SK-N-SH (cell line): Measurements from ENCODE around the gene C11orf42. TPM values are rescaled to one million over a fixed set of nuclear protein-coding genes. Genes with fewer than 3 reads are reported as not detected.
A peak's percentile ranks its signal among the peaks of the same experiment; 100 is the strongest.

ENCODE experiments used
- CTCF ChIA-PET: fragments of 300-600, 350-600 bp; formaldehyde crosslinking; extraction: SDS; loops from one replicate; lab custom pipeline; 2021; lab: Yijun Ruan, JAX
- POLR2A ChIA-PET: fragments of 350-600 bp; sonication (Branson Sonifier 250); formaldehyde crosslinking; extraction: SDS; loops from one replicate; lab custom pipeline; 2020; ENCODE audit warnings: antibody characterized with exemption, inconsistent platforms; lab: Yijun Ruan, JAX
- DNase-seq: peaks from one replicate; pipeline ENCODE4 v3.0.0; 2012
- H2AFZ ChIP-seq: fragments of 200-600 bp; sonication (generic); 2 replicates; pipeline ENCODE4 v1.8.1; 2016; ENCODE audit warnings: antibody characterized with exemption, mild to moderate bottlenecking, low read depth
- H3F3A ChIP-seq: fragments of 200-600 bp; sonication (generic); replicated peaks from 2 replicates; pipeline ENCODE3; 2016; ENCODE audit warnings: antibody characterized with exemption, mild to moderate bottlenecking; ENCODE audit not compliant: insufficient read depth
- H3K27ac ChIP-seq, 2 experiments: fragments of 200-500 bp in 1 of 2; fragments of 200-600 bp in 1 of 2; sonication (Bioruptor generic) in 1 of 2; sonication (generic), shearing (Covaris generic) in 1 of 2; 2 replicates each; pipeline versions ENCODE4 v1.5.1 to v1.6.1; 2014 to 2016; ENCODE audit warnings: low read depth in 2 of 2, inconsistent platforms in 1 of 2, low read length in 1 of 2, mild to moderate bottlenecking in 1 of 2, mixed read lengths in 1 of 2
- H3K27me3 ChIP-seq: fragments of 200-600 bp; sonication (generic), shearing (Covaris generic); 2 replicates; pipeline ENCODE4 v1.6.1; 2016; ENCODE audit warnings: mixed run types; ENCODE audit not compliant: insufficient read depth
- H3K36me3 ChIP-seq, 2 experiments: fragments of 200-500 bp in 1 of 2; fragments of 200-600 bp in 1 of 2; sonication (Bioruptor generic) in 1 of 2; sonication (generic) in 1 of 2; replicated peaks in 1 of 2; 2 replicates each; pipeline versions ENCODE3 to v1.5.1; 2014 to 2016; ENCODE audit warnings: low read length in 1 of 2, mild to moderate bottlenecking in 1 of 2; ENCODE audit not compliant: insufficient read depth in 2 of 2, control insufficient read depth in 1 of 2
- H3K4me1 ChIP-seq, 2 experiments: fragments of 200-500 bp in 1 of 2; fragments of 200-600 bp in 1 of 2; sonication (Bioruptor generic) in 1 of 2; sonication (generic), shearing (Covaris generic) in 1 of 2; 2 replicates each; pipeline versions ENCODE4 v1.5.1 to v1.6.1; 2014 to 2016; ENCODE audit warnings: low read depth in 1 of 2, low read length in 1 of 2, mixed run types in 1 of 2; ENCODE audit not compliant: insufficient read depth in 2 of 2, control insufficient read depth in 1 of 2
- H3K4me2 ChIP-seq: fragments of 200-600 bp; sonication (generic), shearing (Covaris generic); 2 replicates; pipeline ENCODE4 v1.6.1; 2017; ENCODE audit warnings: mixed run types
- H3K4me3 ChIP-seq, 2 experiments: fragments of 200-500 bp in 1 of 2; fragments of 200-600 bp in 1 of 2; sonication (Bioruptor generic) in 1 of 2; sonication (generic), shearing (Covaris generic) in 1 of 2; 2 replicates each; pipeline versions ENCODE4 v1.5.1 to v1.8.1; 2014 to 2016; ENCODE audit warnings: low read depth in 2 of 2, inconsistent platforms in 1 of 2, low read length in 1 of 2, mild to moderate bottlenecking in 1 of 2, mixed read lengths in 1 of 2, moderate library complexity in 1 of 2
- H3K79me2 ChIP-seq: fragments of 200-600 bp; sonication (generic); 2 replicates; pipeline ENCODE4 v1.8.1; 2017; ENCODE audit warnings: mild to moderate bottlenecking; ENCODE audit not compliant: insufficient read depth
- H3K9ac ChIP-seq: fragments of 200-600 bp; sonication (generic); 2 replicates; pipeline ENCODE4 v1.6.1; 2017; ENCODE audit warnings: mixed run types
- H3K9me2 ChIP-seq: fragments of 200-600 bp; sonication (generic); 2 replicates; pipeline ENCODE4 v1.6.1; 2017; ENCODE audit warnings: mixed run types
- H3K9me3 ChIP-seq: fragments of 200-600 bp; sonication (generic); 2 replicates; pipeline ENCODE4 v1.6.1; 2017; ENCODE audit warnings: mixed run types, mild to moderate bottlenecking, moderate library complexity
- H4K20me1 ChIP-seq: fragments of 200-600 bp; sonication (generic); 2 replicates; pipeline ENCODE4 v1.6.1; 2017; ENCODE audit warnings: mild to moderate bottlenecking, mixed run types; ENCODE audit not compliant: insufficient read depth
- CHD2 ChIP-seq: fragments of 150-350 bp; IDR thresholded peaks from 2 replicates; pipeline ENCODE4 v1.6.1; 2018; ENCODE audit warnings: low read length; ENCODE audit not compliant: partially characterized antibody
- EP300 ChIP-seq, 2 experiments: IDR thresholded peaks; 2 replicates each; pipeline versions ENCODE4 v1.4.0 to v1.6.1; 2012; ENCODE audit warnings: borderline replicate concordance in 1 of 2, low read depth in 1 of 2, low read length in 1 of 2
- EZH2phosphoT487 ChIP-seq: fragments of 200-600 bp; sonication (generic); IDR thresholded peaks from 2 replicates; pipeline ENCODE4 v1.6.1; 2017; ENCODE audit warnings: low read depth, mixed run types, mild to moderate bottlenecking, antibody characterized with exemption, moderate library complexity, borderline replicate concordance
- FOSL2 ChIP-seq: IDR thresholded peaks from 2 replicates; pipeline ENCODE4 v1.4.0; 2012; ENCODE audit warnings: low read depth, mild to moderate bottlenecking, moderate library complexity, borderline replicate concordance
- FOXM1 ChIP-seq: IDR thresholded peaks from 2 replicates; pipeline ENCODE4 v1.4.0; 2012; ENCODE audit warnings: low read depth, mild to moderate bottlenecking
- GABPA ChIP-seq: IDR thresholded peaks from 2 replicates; pipeline ENCODE4 v1.4.0; 2012; ENCODE audit warnings: low read depth, mild to moderate bottlenecking
- JUND ChIP-seq: IDR thresholded peaks from 2 replicates; pipeline ENCODE4 v1.4.0; 2012
- NFIC ChIP-seq: IDR thresholded peaks from 2 replicates; pipeline ENCODE4 v1.4.0; 2012; ENCODE audit warnings: borderline replicate concordance
- NRF1 ChIP-seq: IDR thresholded peaks from 2 replicates; pipeline ENCODE4 v1.6.1; 2012; ENCODE audit warnings: low read depth, mild to moderate bottlenecking, low read length
- RAD21 ChIP-seq: IDR thresholded peaks from 2 replicates; pipeline ENCODE4 v1.6.1; 2012; ENCODE audit warnings: mild to moderate bottlenecking, low read length
- RCOR1 ChIP-seq: fragments of 150-350 bp; IDR thresholded peaks from 2 replicates; pipeline ENCODE4 v1.6.1; 2017; ENCODE audit warnings: antibody characterized with exemption, low read length
- RXRA ChIP-seq: IDR thresholded peaks from 2 replicates; pipeline ENCODE4 v1.4.0; 2012; ENCODE audit warnings: low read depth, mild to moderate bottlenecking, borderline replicate concordance
- USF1 ChIP-seq: IDR thresholded peaks from 2 replicates; pipeline ENCODE4 v1.4.0; 2012; ENCODE audit warnings: low read depth, borderline replicate concordance
- WGBS: methylation state at CpG from one replicate; pipeline ENCODE4 v1.1.6; 2017; ENCODE audit warnings: low lambda C conversion rate; 5-methylcytosine and 5-hydroxymethylcytosine counted together
- polyA plus RNA-seq, 3 experiments: library from polyadenylated mRNA; depleted of rRNA; stranded (reverse); fragments of >200 nt; gene quantifications; 2 replicates each; pipeline ENCODE4 v1.2.3, GENCODE V29; 2012

C11orf42 gene
- polyA plus RNA-seq, 1 of the 3 experiments (the other 2 are of a cell fraction): not detected

- Histone ChIP-seq H3K9ac (no peak overlapping the region), H3K4me1 (no peaks in the 10 kb centered on the region; a peak in 1 of 4 replicates), H3K36me3 (no peaks in the 10 kb centered on the region), H3F3A (no peaks in the 10 kb centered on the region)
- ChIA-PET POLR2A (no interaction called here), CTCF (interaction anchor here (1.1 to 5.6 kb wide), 15 partner anchors 9 to 127 kb away, joined by 3 to 82 read pairs (median 11); partner anchors contain the start of genes CCKBR and CNGA4)
- 65% methylated on average over 4 of the region's 6 CpGs for WGBS
- TF ChIP-seq EP300 (IDR thresholded peaks at IDR 0.05; ENCODE audit: borderline replicate concordance in 1 of 2, low read depth in 1 of 2, low read length in 1 of 2) (no peak), EZH2phosphoT487 (no peak), CHD2 (no peak), NFIC (no peak), RCOR1 (no peak), JUND (no peak), FOXM1 (no peak)
- TF ChIP-seq, all 33 proteins: peak for 0
- Histone ChIP-seq H4K20me1 (no peaks in the 10 kb centered on the region), H3K27ac (no peak overlapping the region), H3K79me2 (no peaks in the 10 kb centered on the region), H3K4me2 (no peak overlapping the region), H3K9me3 (no peaks in the 10 kb centered on the region), H3K4me3 (no peak overlapping the region), H2AFZ (no peak overlapping the region), H3K27me3 (peaks cover 16% of the 10 kb centered on the region; the same call in 1 of the 2 replicates), H3K9me2 (no peaks in the 10 kb centered on the region)
- no peak for DNase-seq
Measured at GRCh38 chr11:6251990-6252473, 46.7 kb downstream of the C11orf42 start.

DNA sequence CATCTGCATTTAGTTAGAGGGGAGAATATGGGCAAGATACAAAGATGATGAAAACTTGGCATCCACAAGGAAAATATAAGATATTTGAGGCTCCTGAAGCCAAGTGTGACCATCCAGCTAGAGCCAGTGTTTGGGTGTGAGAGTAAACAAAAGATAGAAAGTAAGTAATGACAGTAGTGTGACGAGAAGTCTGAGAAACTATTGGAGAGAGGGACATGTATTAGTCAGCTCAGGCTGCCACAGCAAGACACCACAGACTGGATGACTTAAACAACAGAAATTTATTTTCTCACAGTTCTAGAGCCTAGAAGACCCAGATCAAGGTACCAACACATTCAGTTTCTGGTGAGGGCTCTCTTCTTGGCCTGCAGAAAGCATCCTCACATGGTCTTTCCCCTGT lies 47.8 kb downstream of the C11orf42 start:
- Histone ChIP-seq H3F3A (no peaks in the 10 kb centered on the region), H3K27me3 (peaks cover 27% of the 10 kb centered on the region; the same call in 1 of the 2 replicates), H4K20me1 (no peaks in the 10 kb centered on the region), H3K4me3 (no peak overlapping the region), H2AFZ (no peak overlapping the region), H3K9me3 (no peaks in the 10 kb centered on the region), H3K79me2 (no peaks in the 10 kb centered on the region), H3K27ac (no peak overlapping the region), H3K4me1 (no peaks in the 10 kb centered on the region; a peak in 1 of 4 replicates), H3K36me3 (no peaks in the 10 kb centered on the region), H3K4me2 (no peak overlapping the region), H3K9me2 (no peaks in the 10 kb centered on the region), H3K9ac (no peak overlapping the region)
- ChIA-PET POLR2A (no interaction called here), CTCF (interaction anchor here (1.1 to 5.6 kb wide), 5 partner anchors 17 to 126 kb away, joined by 3 to 82 read pairs (median 11); no protein-coding TSS in a partner anchor)
- 27% methylated on average over 1 of the region's 1 CpG for WGBS
- no peak for DNase-seq
- TF ChIP-seq GABPA: no peak

DNA sequence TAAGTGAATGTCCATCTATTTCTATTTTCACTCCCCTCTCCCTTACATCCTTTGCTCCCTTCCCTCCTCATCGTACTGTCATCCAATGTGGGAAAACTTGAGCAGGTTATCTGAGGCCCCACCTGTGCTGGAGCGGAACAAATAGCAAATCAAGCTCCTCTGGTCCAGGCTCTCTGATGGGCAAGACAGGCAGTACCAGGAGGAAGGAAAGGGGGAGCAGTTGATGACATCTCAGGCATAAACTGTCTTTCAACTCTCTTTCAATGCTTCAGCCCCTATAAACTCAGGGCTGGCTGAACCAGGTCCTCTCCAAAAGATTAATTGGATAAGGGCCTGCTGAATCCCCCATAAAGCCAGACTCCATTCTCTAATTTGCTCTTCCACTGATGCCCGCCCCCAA lies 52.8 kb downstream of the C11orf42 start:
- Histone ChIP-seq H3K79me2 (no peaks in the 10 kb centered on the region), H3K4me3 (no peak overlapping the region), H3K36me3 (no peaks in the 10 kb centered on the region), H3K4me2 (peak overlapping the region; percentile 71; the same call in 1 of the 2 replicates), H3K9me3 (no peaks in the 10 kb centered on the region), H4K20me1 (no peaks in the 10 kb centered on the region), H2AFZ (no peak overlapping the region), H3F3A (no peaks in the 10 kb centered on the region), H3K27me3 (peaks cover 59% of the 10 kb centered on the region), H3K9me2 (no peaks in the 10 kb centered on the region), H3K27ac (no peak overlapping the region), H3K4me1 (peaks cover 0 to 10% of the 10 kb centered on the region in 2 experiments; a peak in 1 of 4 replicates), H3K9ac (no peak overlapping the region)
- CTCF ChIA-PET: interaction anchor here (0.6 to 2.9 kb wide), 9 partner anchors 10 to 1872 kb away, joined by 3 to 12 read pairs (median 3); no protein-coding TSS in a partner anchor
- no peak for TF ChIP-seq EP300 (IDR thresholded peaks at IDR 0.05; ENCODE audit: borderline replicate concordance in 1 of 2, low read depth in 1 of 2, low read length in 1 of 2)
- no peak for TF ChIP-seq NRF1
- no peak for TF ChIP-seq RAD21
- no peak for TF ChIP-seq RXRA
- no peak for TF ChIP-seq FOSL2
- no peak for TF ChIP-seq FOXM1
- no peak for TF ChIP-seq USF1
- WGBS: 16% methylated on average over 3 of the region's 3 CpGs
- POLR2A ChIA-PET: no interaction called here
- no peak for DNase-seq
